Coronary artery (tissue), 2 donors: ENCODE results near the gene TNFSF12.

Experiments used
- DNase-seq: peaks from one replicate; pipeline ENCODE4 v3.0.0-alpha.2; 2017; ENCODE audit warnings: low spot score
- H3K27ac ChIP-seq, 2 donors: fragments of 200-600 bp; sonication (generic); one replicate each; pipeline ENCODE4 v1.5.1; 2016 to 2019
- H3K4me3 ChIP-seq: fragments of 200-600 bp; sonication (generic); 2 replicates; pipeline ENCODE4 v1.5.1; 2016; ENCODE audit warnings: mild to moderate bottlenecking, moderate library complexity
- TF ChIP-seq, protein P1 (sequence below): fragments of 200-600 bp; sonication (generic); IDR thresholded peaks from one replicate; pipeline ENCODE4 v1.5.1; 2019; ENCODE audit warnings: antibody characterized with exemption

The TNFSF12 gene

DNA sequence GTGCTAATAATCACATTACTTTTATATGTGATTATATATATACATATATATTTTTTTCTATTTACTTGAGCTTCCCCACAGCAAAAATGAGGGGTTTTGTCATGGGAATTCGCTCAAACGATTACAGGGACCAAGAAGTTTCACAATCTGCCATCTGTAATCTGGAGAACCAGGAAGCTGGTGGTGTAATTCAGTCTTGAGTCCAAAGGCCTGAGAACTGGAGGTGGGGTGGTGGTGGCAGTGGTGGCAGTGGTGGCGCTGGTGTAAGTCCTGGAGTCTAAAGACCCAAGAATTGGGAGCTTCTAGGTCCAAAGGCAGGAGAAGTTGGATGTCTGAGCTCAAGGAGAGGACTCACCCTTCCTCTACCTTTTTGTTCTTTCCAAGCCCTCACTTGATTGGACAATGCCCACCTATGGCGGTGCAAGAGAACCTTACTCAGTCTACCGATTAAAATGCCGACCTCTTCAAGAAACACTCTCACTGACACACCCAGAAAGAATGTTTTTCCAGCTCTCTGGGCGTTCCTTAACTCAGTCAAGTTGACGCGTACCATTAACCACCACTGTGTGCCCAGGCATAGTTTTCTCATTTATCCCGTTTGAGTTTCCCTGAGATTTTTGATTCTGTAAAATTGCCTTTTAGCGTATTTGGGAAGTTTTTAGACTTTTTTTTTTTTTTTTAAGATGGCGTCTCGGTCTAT is 32.8 kb upstream of the TNFSF12 start:
- no peak for DNase-seq
- Histone ChIP-seq H3K27ac (no peak overlapping the region), H3K4me3 (no peak overlapping the region)
- TF ChIP-seq, protein P1, sequence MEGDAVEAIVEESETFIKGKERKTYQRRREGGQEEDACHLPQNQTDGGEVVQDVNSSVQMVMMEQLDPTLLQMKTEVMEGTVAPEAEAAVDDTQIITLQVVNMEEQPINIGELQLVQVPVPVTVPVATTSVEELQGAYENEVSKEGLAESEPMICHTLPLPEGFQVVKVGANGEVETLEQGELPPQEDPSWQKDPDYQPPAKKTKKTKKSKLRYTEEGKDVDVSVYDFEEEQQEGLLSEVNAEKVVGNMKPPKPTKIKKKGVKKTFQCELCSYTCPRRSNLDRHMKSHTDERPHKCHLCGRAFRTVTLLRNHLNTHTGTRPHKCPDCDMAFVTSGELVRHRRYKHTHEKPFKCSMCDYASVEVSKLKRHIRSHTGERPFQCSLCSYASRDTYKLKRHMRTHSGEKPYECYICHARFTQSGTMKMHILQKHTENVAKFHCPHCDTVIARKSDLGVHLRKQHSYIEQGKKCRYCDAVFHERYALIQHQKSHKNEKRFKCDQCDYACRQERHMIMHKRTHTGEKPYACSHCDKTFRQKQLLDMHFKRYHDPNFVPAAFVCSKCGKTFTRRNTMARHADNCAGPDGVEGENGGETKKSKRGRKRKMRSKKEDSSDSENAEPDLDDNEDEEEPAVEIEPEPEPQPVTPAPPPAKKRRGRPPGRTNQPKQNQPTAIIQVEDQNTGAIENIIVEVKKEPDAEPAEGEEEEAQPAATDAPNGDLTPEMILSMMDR = no peak

DNA sequence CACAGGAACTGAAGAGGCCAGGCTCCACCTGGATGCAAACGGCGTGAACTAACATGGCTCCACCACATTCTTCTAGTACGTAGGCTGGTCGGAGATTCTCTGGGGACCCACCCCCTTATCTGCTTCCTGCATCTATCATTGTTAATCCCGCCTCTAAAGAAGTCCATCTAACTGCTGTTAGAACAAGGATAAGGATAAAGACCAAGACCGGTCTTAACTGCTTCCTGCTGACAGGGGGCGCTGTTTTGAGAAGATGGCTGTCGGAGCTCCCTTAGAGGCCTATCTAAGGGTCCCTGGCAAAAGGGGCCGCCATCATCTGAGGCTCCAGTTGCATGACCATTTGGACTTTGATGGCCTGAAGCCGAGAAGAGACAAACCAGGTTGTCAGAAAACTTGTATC is 25.8 kb upstream of the TNFSF12 start:
- no peak overlapping the region for H3K4me3 ChIP-seq
- DNase-seq = no peak

DNA sequence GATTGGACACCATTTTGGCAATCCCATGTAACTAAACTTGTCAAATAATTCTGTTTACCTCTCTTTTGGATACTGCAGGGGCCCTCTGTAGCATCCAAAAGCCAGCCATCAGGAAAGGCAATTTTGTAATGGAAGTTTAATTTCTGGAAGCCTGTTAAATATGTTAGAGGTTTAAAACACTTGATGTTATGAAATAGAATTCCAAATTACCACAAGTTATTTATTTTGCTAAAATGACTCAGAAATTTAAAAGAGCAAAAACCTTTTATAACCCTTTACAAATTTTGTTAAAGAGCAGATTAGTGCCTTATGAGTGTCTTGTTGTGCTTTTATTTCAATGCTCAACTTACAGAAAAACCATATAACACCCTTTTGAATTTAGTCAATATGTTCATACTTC is 20.0 kb upstream of the TNFSF12 start:
- Histone ChIP-seq H3K4me3 (no peak overlapping the region), H3K27ac (no peak overlapping the region)
- TF ChIP-seq, protein P1 = no peak
- no peak for DNase-seq

More for the DNA sequence above, 25.8 kb upstream of the TNFSF12 start:
- H3K27ac ChIP-seq = no peak overlapping the region
- TF ChIP-seq, protein P1 = no peak

DNA sequence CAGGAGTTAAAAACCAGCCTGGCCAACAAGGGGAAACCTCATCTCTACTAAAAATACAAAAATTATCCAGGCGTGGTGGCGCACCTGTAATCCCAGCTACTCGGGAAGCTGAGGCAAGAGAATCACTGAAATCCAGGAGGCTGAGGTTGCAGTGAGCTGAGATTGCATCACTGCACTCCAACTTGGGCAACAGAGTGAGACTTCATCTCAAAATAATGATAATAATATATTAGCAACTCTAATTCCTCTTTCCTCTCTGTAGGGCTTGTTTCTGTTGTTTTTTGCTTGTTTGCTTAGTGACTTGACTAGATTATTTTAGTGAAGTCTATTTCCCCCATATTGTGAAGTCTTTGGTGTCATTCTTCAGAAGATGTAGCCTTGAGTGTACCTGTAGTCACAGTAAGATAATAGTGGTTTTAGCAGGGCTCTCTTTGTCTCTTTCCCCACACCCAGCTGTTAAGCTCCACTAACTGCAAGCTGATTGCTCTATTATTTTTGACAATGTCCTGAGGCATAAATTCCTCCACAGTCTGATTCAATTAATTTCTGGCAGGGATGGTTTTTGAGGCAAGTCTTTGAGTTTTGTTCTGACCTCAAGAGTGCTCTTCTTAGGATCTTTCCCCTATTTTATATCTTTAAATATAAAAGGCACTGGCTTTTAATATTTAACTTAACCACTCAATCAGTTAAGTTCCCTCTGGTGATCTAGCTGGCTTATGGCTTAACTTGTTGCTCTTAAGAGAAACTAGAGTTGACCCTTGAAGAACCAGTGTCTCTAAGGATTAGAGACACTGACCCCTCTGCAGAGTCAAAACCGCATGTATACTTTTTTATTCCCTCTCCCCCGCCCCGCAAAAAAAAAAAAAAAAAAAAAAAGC is 18.6 kb upstream of the TNFSF12 start:
- TF ChIP-seq, protein P1 = no peak
- Histone ChIP-seq H3K4me3 (no peak overlapping the region), H3K27ac (no peak overlapping the region)
- no peak for DNase-seq

DNA sequence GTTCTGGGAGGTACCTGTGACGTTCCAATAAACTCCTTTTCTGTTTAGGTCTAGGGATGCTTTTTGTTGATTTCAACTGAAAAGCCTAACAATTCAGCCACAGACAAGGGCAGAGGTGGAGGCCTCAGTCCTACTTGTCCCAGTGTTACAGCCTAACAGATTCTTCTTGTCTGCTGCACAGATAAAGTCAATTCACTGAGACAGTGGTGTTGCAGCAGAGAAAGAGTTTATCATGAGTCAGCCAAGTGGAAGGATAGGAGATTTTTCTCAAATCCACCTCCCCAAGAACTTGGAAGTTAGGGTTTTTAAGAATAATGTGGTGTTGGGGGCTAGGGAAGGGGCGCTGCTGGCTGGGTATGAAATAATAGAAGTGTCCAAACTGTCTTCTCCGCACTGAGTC is 10.8 kb upstream of the TNFSF12 start:
- no peak for DNase-seq
- TF ChIP-seq, protein P1 = no peak
- H3K4me3 ChIP-seq = no peak overlapping the region
- no peak overlapping the region for H3K27ac ChIP-seq

DNA sequence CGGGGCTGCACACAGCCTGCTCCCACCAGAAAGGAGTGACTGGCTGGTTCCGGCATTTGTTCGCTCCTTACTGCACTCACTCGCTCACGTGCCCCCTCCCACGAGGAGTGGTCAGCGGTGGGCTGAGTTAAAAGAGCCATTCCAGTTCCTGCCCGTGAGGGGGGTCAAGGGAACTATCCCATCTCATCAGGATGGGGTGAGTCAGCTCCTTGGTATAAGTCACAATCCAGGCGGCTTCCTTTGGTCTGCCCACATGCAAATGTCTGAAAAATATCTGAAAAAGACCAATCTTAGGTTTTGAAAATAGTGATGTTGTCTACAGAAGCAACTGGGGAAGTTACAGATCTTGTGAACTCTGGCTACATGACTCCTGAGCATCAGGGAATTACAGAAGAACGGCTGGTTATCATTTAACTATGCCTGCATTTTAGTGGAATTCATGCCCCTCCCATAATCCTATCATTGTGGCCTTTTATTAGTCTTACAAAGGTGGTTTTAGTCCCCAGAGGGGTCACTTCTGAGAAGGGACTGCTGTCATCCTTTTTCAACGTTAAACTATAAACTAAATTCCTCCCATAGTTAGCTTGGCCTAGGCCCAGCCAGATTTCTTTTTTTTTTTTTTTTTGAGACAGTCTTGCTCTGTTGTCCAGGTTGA is 9.8 kb upstream of the TNFSF12 start:
- Histone ChIP-seq H3K27ac (no peak overlapping the region), H3K4me3 (no peak overlapping the region)
- no peak for DNase-seq
- TF ChIP-seq, protein P1 = no peak
